Keratinocyte (primary cell): ENCODE measurements around the gene ALDH1L1.

Experiments
- CTCF ChIP-seq, 3 experiments: IDR thresholded peaks in 1 of 3; conservative IDR thresholded peaks in 1 of 3; optimal IDR thresholded peaks in 1 of 3; 2 replicates in 2 of 3; 3 replicates in 1 of 3; pipeline versions ENCODE3 to v1.5.1; 2011; ENCODE audit warnings: low read length in 3 of 3, mild to moderate bottlenecking in 3 of 3, moderate library complexity in 2 of 3, control low read depth in 1 of 3, inconsistent platforms in 1 of 3; ENCODE audit not compliant: insufficient read depth in 2 of 3; ENCODE audit errors: extremely low read depth in 1 of 3
- EZH2 ChIP-seq: IDR thresholded peaks from one replicate; pipeline ENCODE4 v1.6.1; 2012; ENCODE audit warnings: inconsistent platforms, mild to moderate bottlenecking, low read length, moderate library complexity

- no peak for TF ChIP-seq CTCF (optimal IDR thresholded peaks at IDR 0.05 in 1 of 3, IDR thresholded peaks at IDR 0.05 in 1 of 3, conservative IDR thresholded peaks at IDR 0.05 in 1 of 3; ENCODE audit: extremely low read depth in 1 of 3, insufficient read depth in 2 of 3, low read length in 3 of 3)
- TF ChIP-seq EZH2: no peak
These were observed 5.9 kb upstream of the ALDH1L1 start for GRCh38 chr3:126186271-126186670.
